ENCODE data around the gene OR2T33.
"Not testable (repeated sequence)": the region's sequence is repeated elsewhere in the genome, so short reads cannot be mapped to it uniquely, and the experiment has no call there.

Gene OR2T33

DNA sequence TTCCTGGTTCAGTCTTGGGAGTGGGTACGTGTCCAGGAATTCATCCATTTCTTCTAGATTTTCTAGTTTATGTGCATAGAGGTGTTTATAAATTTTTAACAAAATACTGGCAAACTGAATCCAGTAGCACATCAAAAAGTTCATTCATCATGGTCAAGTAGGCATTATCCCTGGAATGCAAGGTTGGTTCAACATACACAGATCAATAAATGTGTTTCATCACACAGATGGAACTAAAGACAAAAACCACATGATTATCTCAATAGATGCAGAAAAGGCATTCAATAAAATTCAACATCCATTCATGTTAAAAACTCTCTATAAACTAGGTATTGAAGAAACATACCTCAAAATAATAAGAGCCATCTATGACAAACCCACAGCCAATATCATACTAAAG lies 18.5 kb downstream of the OR2T33 start:
- not testable (repeated sequence) for H3K4me3 ChIP-seq (ENCODE audit: insufficient read depth, low read depth, low read length, poor library complexity, severe bottlenecking); H3K27me3 ChIP-seq (replicated peaks; ENCODE audit: control insufficient read depth, insufficient read depth, low read length, poor library complexity, severe bottlenecking); DNase-seq; H3K9me3 ChIP-seq (ENCODE audit: control insufficient read depth, low read length); H3K4me1 ChIP-seq (ENCODE audit: control insufficient read depth, insufficient read depth, low read length, poor library complexity, severe bottlenecking); H3K27ac ChIP-seq (ENCODE audit: insufficient read depth, low read length, poor library complexity, severe bottlenecking); H3K36me3 ChIP-seq (ENCODE audit: control insufficient read depth, insufficient read depth, low read length)

DNA sequence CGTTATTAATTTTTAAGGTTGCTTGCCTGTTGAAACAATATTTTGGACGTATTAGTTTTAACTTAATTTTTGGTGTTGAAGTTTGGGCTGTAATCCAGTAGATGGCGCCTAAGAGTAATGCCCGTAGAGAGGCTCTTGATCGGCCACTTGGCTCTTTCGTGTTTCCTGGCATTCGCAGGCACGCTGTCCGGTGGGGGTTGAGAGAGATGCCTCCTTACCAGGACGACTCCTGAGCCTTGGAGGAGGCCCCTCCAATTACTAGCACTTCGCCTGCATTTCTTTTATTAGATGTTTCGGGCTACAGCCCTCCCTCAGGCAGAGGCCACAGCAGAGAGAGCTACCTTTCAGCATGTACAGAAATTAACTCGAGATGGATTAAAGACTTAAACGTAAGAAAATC lies 34.6 kb downstream of the OR2T33 start:
- no peak overlapping the region for H3K27ac ChIP-seq (ENCODE audit: insufficient read depth, low read length, poor library complexity, severe bottlenecking)
- no peaks in the 10 kb centered on the region for H3K4me1 ChIP-seq (ENCODE audit: control insufficient read depth, insufficient read depth, low read length, poor library complexity, severe bottlenecking)
- no peaks in the 10 kb centered on the region for H3K36me3 ChIP-seq (ENCODE audit: control insufficient read depth, insufficient read depth, low read length)
- H3K9me3 ChIP-seq (ENCODE audit: control insufficient read depth, low read length): no peaks in the 10 kb centered on the region
- DNase-seq: no peak
- no peaks in the 10 kb centered on the region for H3K27me3 ChIP-seq (replicated peaks; ENCODE audit: control insufficient read depth, insufficient read depth, low read length, poor library complexity, severe bottlenecking)
- no peak overlapping the region for H3K4me3 ChIP-seq (ENCODE audit: insufficient read depth, low read depth, low read length, poor library complexity, severe bottlenecking)

DNA sequence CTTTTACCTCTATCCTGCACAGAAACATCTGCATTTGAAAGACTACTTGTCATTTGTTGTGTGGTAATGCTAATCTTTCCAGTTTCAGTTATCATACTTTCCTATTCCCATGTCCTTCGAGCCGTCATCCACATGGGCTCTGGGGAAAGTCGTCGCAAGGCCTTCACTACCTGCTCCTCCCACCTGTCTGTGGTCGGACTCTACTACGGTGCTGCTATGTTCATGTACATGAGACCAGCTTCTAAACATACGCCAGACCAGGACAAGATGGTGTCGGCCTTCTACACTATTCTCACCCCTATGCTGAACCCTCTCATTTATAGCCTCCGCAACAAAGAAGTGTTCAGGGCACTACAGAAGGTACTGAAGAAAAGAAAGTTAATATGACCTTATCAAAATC lies 38.3 kb downstream of the OR2T33 start:
- H3K36me3 ChIP-seq (ENCODE audit: control insufficient read depth, insufficient read depth, low read length): no peaks in the 10 kb centered on the region
- no peaks in the 10 kb centered on the region for H3K4me1 ChIP-seq (ENCODE audit: control insufficient read depth, insufficient read depth, low read length, poor library complexity, severe bottlenecking)
- no peak for DNase-seq
- H3K27me3 ChIP-seq (replicated peaks; ENCODE audit: control insufficient read depth, insufficient read depth, low read length, poor library complexity, severe bottlenecking): no peaks in the 10 kb centered on the region
- no peaks in the 10 kb centered on the region for H3K9me3 ChIP-seq (ENCODE audit: control insufficient read depth, low read length)
- no peak overlapping the region for H3K4me3 ChIP-seq (ENCODE audit: insufficient read depth, low read depth, low read length, poor library complexity, severe bottlenecking)
- H3K27ac ChIP-seq (ENCODE audit: insufficient read depth, low read length, poor library complexity, severe bottlenecking): no peak overlapping the region

DNA sequence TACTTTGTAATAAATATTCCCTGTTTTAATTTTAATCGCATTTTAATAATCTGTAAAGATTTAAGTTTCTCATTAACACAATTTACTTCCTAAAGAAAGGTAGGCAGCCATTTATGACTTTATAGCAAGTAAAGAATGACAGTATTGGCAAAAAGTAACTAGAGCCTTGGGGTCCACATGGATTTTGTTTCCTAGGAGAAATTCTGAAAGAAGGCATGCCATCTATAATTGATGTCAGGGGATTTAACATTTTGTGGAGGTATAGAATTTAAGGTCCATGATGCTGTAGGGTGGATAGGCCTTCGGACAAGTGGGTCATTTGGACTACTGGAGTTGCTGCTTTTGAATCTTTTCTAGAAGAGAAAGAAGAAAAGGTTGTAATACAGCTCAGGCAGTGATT lies 46.7 kb downstream of the OR2T33 start, which contains the start of gene OR2M4:
OR2M4 (plus strand) TSS at position 301 of the 400 bp plus-strand sequence. CDS start 7,512 bp downstream, outside the sequence.
- Histone ChIP-seq H3K4me3 (ENCODE audit: insufficient read depth, low read depth, low read length, poor library complexity, severe bottlenecking) (no peak within 1 kb of the TSS), H3K4me1 (ENCODE audit: control insufficient read depth, insufficient read depth, low read length, poor library complexity, severe bottlenecking) (no peaks in the 10 kb centered on the region), H3K27ac (ENCODE audit: insufficient read depth, low read length, poor library complexity, severe bottlenecking) (no peak within 1 kb of the TSS), H3K36me3 (ENCODE audit: control insufficient read depth, insufficient read depth, low read length) (no peaks in the 10 kb centered on the region), H3K9me3 (ENCODE audit: control insufficient read depth, low read length) (no peaks in the 10 kb centered on the region), H3K27me3 (replicated peaks; ENCODE audit: control insufficient read depth, insufficient read depth, low read length, poor library complexity, severe bottlenecking) (no peaks in the 10 kb centered on the region)
- DNase-seq: no peak

- H3K4me1 ChIP-seq (ENCODE audit: control insufficient read depth, insufficient read depth, low read length, poor library complexity, severe bottlenecking): no peaks in the 10 kb centered on the region
- DNase-seq: no peak
- H3K36me3 ChIP-seq (ENCODE audit: control insufficient read depth, insufficient read depth, low read length): no peaks in the 10 kb centered on the region
- H3K9me3 ChIP-seq (ENCODE audit: control insufficient read depth, low read length): no peaks in the 10 kb centered on the region
- no peak overlapping the region for H3K4me3 ChIP-seq (ENCODE audit: insufficient read depth, low read depth, low read length, poor library complexity, severe bottlenecking)
- H3K27ac ChIP-seq (ENCODE audit: insufficient read depth, low read length, poor library complexity, severe bottlenecking): no peak overlapping the region
- no peaks in the 10 kb centered on the region for H3K27me3 ChIP-seq (replicated peaks; ENCODE audit: control insufficient read depth, insufficient read depth, low read length, poor library complexity, severe bottlenecking)
Measured at GRCh38 chr1:248229360-248229908, 48.3 kb downstream of the OR2T33 start.

DNA sequence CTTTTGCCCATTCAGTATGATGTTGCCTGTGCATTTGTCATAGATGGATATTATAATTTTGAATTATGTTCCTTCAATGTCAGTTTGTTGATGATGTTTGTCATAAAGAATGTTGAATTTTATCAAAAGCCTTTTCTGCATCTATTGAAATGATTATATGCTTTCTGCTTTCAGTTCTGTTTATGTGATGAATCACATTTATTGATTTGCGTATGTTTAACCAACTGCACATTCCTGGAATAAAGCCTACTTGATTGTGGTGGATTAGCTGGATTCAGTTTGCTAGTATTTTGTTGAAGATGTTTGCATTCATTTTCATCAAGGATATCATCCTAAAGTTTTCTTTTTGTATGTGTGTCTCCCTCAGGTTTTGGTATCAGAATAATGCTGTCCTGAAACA lies 52.2 kb downstream of the OR2T33 start:
- Histone ChIP-seq H3K4me1 (ENCODE audit: control insufficient read depth, insufficient read depth, low read length, poor library complexity, severe bottlenecking) (no peaks in the 10 kb centered on the region), H3K9me3 (ENCODE audit: control insufficient read depth, low read length) (no peaks in the 10 kb centered on the region), H3K27me3 (replicated peaks; ENCODE audit: control insufficient read depth, insufficient read depth, low read length, poor library complexity, severe bottlenecking) (no peaks in the 10 kb centered on the region), H3K4me3 (ENCODE audit: insufficient read depth, low read depth, low read length, poor library complexity, severe bottlenecking) (no peak overlapping the region), H3K36me3 (ENCODE audit: control insufficient read depth, insufficient read depth, low read length) (no peaks in the 10 kb centered on the region), H3K27ac (ENCODE audit: insufficient read depth, low read length, poor library complexity, severe bottlenecking) (no peak overlapping the region)
- no peak for DNase-seq

Data from effector memory CD4-positive, alpha-beta T cell (primary cell).